GM18909 (cell line): Measurements from ENCODE around the gene ZNF467.
A peak's percentile ranks its signal among the peaks of the same experiment; 100 is the strongest.

Experiments
- ATAC-seq: cut with Tn5 transposase; IDR thresholded peaks from one replicate; pipeline ENCODE4 v1.9.1; 2021; ENCODE audit warnings: mild to moderate bottlenecking; ENCODE audit not compliant: unreplicated experiment, poor library complexity

The ZNF467 gene

GRCh38 chr7:149718730-149719049 lies 54.7 kb downstream of the ZNF467 start:
- no peak for ATAC-seq

- no peak for ATAC-seq
These were observed 55.9 kb downstream of the ZNF467 start for GRCh38 chr7:149717481-149717880.

GRCh38 chr7:149716932-149717307 lies 56.5 kb downstream of the ZNF467 start:
- no peak for ATAC-seq

GRCh38 chr7:149716007-149716931 lies 57.1 kb downstream of the ZNF467 start:
- ATAC-seq: no peak

- no peak for ATAC-seq
These were observed 57.9 kb downstream of the ZNF467 start for GRCh38 chr7:149715476-149715875.

- ATAC-seq: peak; percentile 16
These were observed 58.4 kb downstream of the ZNF467 start for GRCh38 chr7:149714910-149715471.
